Measurements from ENCODE around the gene KIR3DL2.
"Not testable (repeated sequence)": the region's sequence is repeated elsewhere in the genome, so short reads cannot be mapped to it uniquely, and the experiment has no call there.

Gene KIR3DL2

GRCh38 chr19:54850061-54850640, at the start of gene KIR3DL2:
Gene KIR3DL2 (plus strand): TSS chr19:54850443. CDS start chr19:54850476, 33 bp downstream.
- H3K4me3 ChIP-seq (ENCODE audit: low read depth, low read length); in situ Hi-C loops (cut with HindIII; ENCODE audit: low sequenced_read_pairs); DNase-seq (ENCODE audit: low read depth): not testable (repeated sequence)

GRCh38 chr19:54803410-54803809, 46.8 kb upstream of the KIR3DL2 start, which contains the start of gene KIR2DL4:
Gene KIR2DL4 (plus strand): TSS chr19:54803610. CDS start chr19:54803652, 42 bp downstream.
- in situ Hi-C loops (cut with HindIII; ENCODE audit: low sequenced_read_pairs), result no loop called here
- H3K4me3 ChIP-seq (ENCODE audit: low read depth, low read length), result no peak within 1 kb of the TSS
- TF ChIP-seq CTCF (IDR thresholded peaks at IDR 0.05; ENCODE audit: low read depth, low read length, missing control alignments), result no peak
- DNase-seq (ENCODE audit: low read depth), result no peak

- no peak for DNase-seq (ENCODE audit: low read depth)
- TF ChIP-seq CTCF (IDR thresholded peaks at IDR 0.05; ENCODE audit: low read depth, low read length, missing control alignments), result no peak
- in situ Hi-C loops (cut with HindIII; ENCODE audit: low sequenced_read_pairs), result no loop called here
- no peak overlapping the region for H3K4me3 ChIP-seq (ENCODE audit: low read depth, low read length)
These were observed 46.1 kb upstream of the KIR3DL2 start for GRCh38 chr19:54804101-54804500.

GRCh38 chr19:54804571-54804970, 45.7 kb upstream of the KIR3DL2 start:
- no peak for DNase-seq (ENCODE audit: low read depth)
- TF ChIP-seq CTCF (IDR thresholded peaks at IDR 0.05; ENCODE audit: low read depth, low read length, missing control alignments), result no peak
- H3K4me3 ChIP-seq (ENCODE audit: low read depth, low read length), result no peak overlapping the region
- in situ Hi-C loops (cut with HindIII; ENCODE audit: low sequenced_read_pairs), result no loop called here

GRCh38 chr19:54805665-54806515, 44.4 kb upstream of the KIR3DL2 start:
- TF ChIP-seq CTCF (IDR thresholded peaks at IDR 0.05; ENCODE audit: low read depth, low read length, missing control alignments), result no peak

GRCh38 chr19:54806516-54806838, 43.8 kb upstream of the KIR3DL2 start:
- H3K4me3 ChIP-seq (ENCODE audit: low read depth, low read length), result no peak overlapping the region
- in situ Hi-C loops (cut with HindIII; ENCODE audit: low sequenced_read_pairs), result no loop called here
- DNase-seq (ENCODE audit: low read depth), result no peak
- TF ChIP-seq CTCF (IDR thresholded peaks at IDR 0.05; ENCODE audit: low read depth, low read length, missing control alignments), result no peak

More at GRCh38 chr19:54805665-54806515, 44.4 kb upstream of the KIR3DL2 start:
- in situ Hi-C loops (cut with HindIII; ENCODE audit: low sequenced_read_pairs), result no loop called here
- DNase-seq (ENCODE audit: low read depth), result no peak
- H3K4me3 ChIP-seq (ENCODE audit: low read depth, low read length), result no peak overlapping the region

- in situ Hi-C loops (cut with HindIII; ENCODE audit: low sequenced_read_pairs), result not testable (repeated sequence)
These were observed 35.7 kb upstream of the KIR3DL2 start for GRCh38 chr19:54814571-54814970.

GRCh38 chr19:54816251-54816650, 34.0 kb upstream of the KIR3DL2 start, which contains the start of gene KIR3DL1:
Gene KIR3DL1 (plus strand): TSS chr19:54816468.
- H3K4me3 ChIP-seq (ENCODE audit: low read depth, low read length); DNase-seq (ENCODE audit: low read depth); in situ Hi-C loops (cut with HindIII; ENCODE audit: low sequenced_read_pairs): not testable (repeated sequence)

More at GRCh38 chr19:54814571-54814970, 35.7 kb upstream of the KIR3DL2 start:
- not testable (repeated sequence) for DNase-seq (ENCODE audit: low read depth); H3K4me3 ChIP-seq (ENCODE audit: low read depth, low read length)

Measured in astrocyte of the cerebellum (primary cell).